ENCODE measurements around the gene EPC1.

The EPC1 gene

GRCh38 chr10:32340596-32341180 is 6.3 kb downstream of the EPC1 start:
- ChIA-PET CTCF (no interaction called here), POLR2A (no interaction called here)
- TF ChIP-seq ZNF23 (tag by site-specific recombination; IDR thresholded peaks at IDR 0.05; ENCODE audit: borderline replicate concordance), result no peak
- TF ChIP-seq ZNF560 (tag by site-specific recombination; IDR thresholded peaks at IDR 0.05; ENCODE audit: borderline replicate concordance), result no peak
- no peak for TF ChIP-seq ZBTB6 (tag by site-specific recombination; IDR thresholded peaks at IDR 0.05)
- Histone ChIP-seq H3K36me3 (ENCODE audit: control insufficient read depth in 2 of 2, insufficient read depth in 1 of 2, low read length in 2 of 2) (peaks cover 0 to 9% of the 10 kb centered on the region in 2 experiments), H3K9me3 (ENCODE audit: control insufficient read depth, insufficient read depth, low read depth, low read length) (no peaks in the 10 kb centered on the region), H3K4me1 (ENCODE audit: control insufficient read depth, insufficient read depth, low read length) (peaks cover 12% of the 10 kb centered on the region), H3K27ac (ENCODE audit: extremely low read depth, low read depth, low read length) (no peak overlapping the region), H3K4me3 (ENCODE audit: low read depth, low read length) (no peak overlapping the region)

GRCh38 chr10:32338262-32338661 is 8.7 kb downstream of the EPC1 start:
- Histone ChIP-seq H3K4me3 (ENCODE audit: low read depth, low read length) (no peak overlapping the region), H3K9me3 (ENCODE audit: control insufficient read depth, insufficient read depth, low read depth, low read length) (no peaks in the 10 kb centered on the region), H3K36me3 (ENCODE audit: control insufficient read depth in 2 of 2, insufficient read depth in 1 of 2, low read length in 2 of 2) (no peaks in the 10 kb centered on the region; a peak in 1 of 3 replicates), H3K4me1 (ENCODE audit: control insufficient read depth, insufficient read depth, low read length) (peaks cover 12% of the 10 kb centered on the region), H3K27ac (ENCODE audit: extremely low read depth, low read depth, low read length) (no peak overlapping the region)
- POLR2A ChIA-PET, result interaction anchor here (1.7 kb wide), 1 partner anchor 8 kb away, joined by 5 read pairs; no protein-coding TSS in a partner anchor
- CTCF ChIA-PET, result interaction anchor here (1.0 kb wide), 1 partner anchor 82 kb away, joined by 3 read pairs; no protein-coding TSS in a partner anchor
- TF ChIP-seq ZNF571 (tag by site-specific recombination; IDR thresholded peaks at IDR 0.05) (no peak), ZNF843 (tag by site-specific recombination; IDR thresholded peaks at IDR 0.05) (0 out of 2 replicates have a peak, but pooled peaks have one; percentile 13), ZNF600 (tag by site-specific recombination; IDR thresholded peaks at IDR 0.05) (0 out of 2 replicates have a peak, but pooled peaks have one; percentile 54), ZNF394 (tag by site-specific recombination; IDR thresholded peaks at IDR 0.05; ENCODE audit: borderline replicate concordance) (no peak), ZSCAN30 (tag by site-specific recombination; IDR thresholded peaks at IDR 0.05) (no peak), INSM2 (tag by site-specific recombination; IDR thresholded peaks at IDR 0.05) (peak; percentile 38; the same call in 1 of the 2 replicates), ZNF629 (tag by site-specific recombination; IDR thresholded peaks at IDR 0.05) (peak; percentile 60), ZNF785 (tag by site-specific recombination; IDR thresholded peaks at IDR 0.05) (no peak), PRDM6 (tag by site-specific recombination; IDR thresholded peaks at IDR 0.05) (peak; percentile 37; the same call in 1 of the 2 replicates), GFI1B (tag by site-specific recombination; IDR thresholded peaks at IDR 0.05) (peak; percentile 93), ZNF292 (tag by site-specific recombination; IDR thresholded peaks at IDR 0.05; ENCODE audit: borderline replicate concordance, low read depth) (no peak), KLF9 (tag by site-specific recombination; IDR thresholded peaks at IDR 0.05; ENCODE audit: low read depth) (no peak), TSHZ1 (tag by site-specific recombination; IDR thresholded peaks at IDR 0.05; ENCODE audit: borderline replicate concordance) (no peak), ZBTB17 (tag by site-specific recombination; IDR thresholded peaks at IDR 0.05) (peak; percentile 64), OSR2 (tag by site-specific recombination; IDR thresholded peaks at IDR 0.05) (peak; percentile 77), ZNF214 (tag by site-specific recombination; IDR thresholded peaks at IDR 0.05; ENCODE audit: borderline replicate concordance) (no peak), SCRT2 (tag by site-specific recombination; IDR thresholded peaks at IDR 0.05) (peak; percentile 41; the same call in 1 of the 2 replicates), ZEB2 (tag by site-specific recombination; IDR thresholded peaks at IDR 0.05) (peak; percentile 47; the same call in 1 of the 2 replicates), ZNF654 (tag by site-specific recombination; IDR thresholded peaks at IDR 0.05; ENCODE audit: low read depth) (no peak), ZFP3 (tag by site-specific recombination; IDR thresholded peaks at IDR 0.05; ENCODE audit: low read depth) (no peak), SP7 (tag by site-specific recombination; IDR thresholded peaks at IDR 0.05) (0 out of 2 replicates have a peak, but pooled peaks have one; percentile 41), ZNF639 (tag by site-specific recombination; IDR thresholded peaks at IDR 0.05) (0 out of 2 replicates have a peak, but pooled peaks have one; percentile 19)
